Uterus (tissue), 2 donors: ENCODE results near the gene COG2.

Experiments
- POLR2A ChIP-seq, 2 donors: fragments of 450-650 bp; IDR thresholded peaks; one replicate each; pipeline ENCODE4 v1.6.1; 2016; ENCODE audit warnings: antibody characterized with exemption in 2 of 2, mild to moderate bottlenecking in 1 of 2, moderate library complexity in 1 of 2
- TF ChIP-seq, protein P1 (sequence below), 4 experiments: fragments of 200-600 bp in 2 of 4; fragments of 450-650 bp in 2 of 4; sonication (generic) in 2 of 4; IDR thresholded peaks; one replicate each; pipeline ENCODE4 v1.5.1; 2016 to 2019; ENCODE audit warnings: antibody characterized with exemption in 4 of 4, mild to moderate bottlenecking in 2 of 4, moderate library complexity in 1 of 4

- TF ChIP-seq, protein P1, sequence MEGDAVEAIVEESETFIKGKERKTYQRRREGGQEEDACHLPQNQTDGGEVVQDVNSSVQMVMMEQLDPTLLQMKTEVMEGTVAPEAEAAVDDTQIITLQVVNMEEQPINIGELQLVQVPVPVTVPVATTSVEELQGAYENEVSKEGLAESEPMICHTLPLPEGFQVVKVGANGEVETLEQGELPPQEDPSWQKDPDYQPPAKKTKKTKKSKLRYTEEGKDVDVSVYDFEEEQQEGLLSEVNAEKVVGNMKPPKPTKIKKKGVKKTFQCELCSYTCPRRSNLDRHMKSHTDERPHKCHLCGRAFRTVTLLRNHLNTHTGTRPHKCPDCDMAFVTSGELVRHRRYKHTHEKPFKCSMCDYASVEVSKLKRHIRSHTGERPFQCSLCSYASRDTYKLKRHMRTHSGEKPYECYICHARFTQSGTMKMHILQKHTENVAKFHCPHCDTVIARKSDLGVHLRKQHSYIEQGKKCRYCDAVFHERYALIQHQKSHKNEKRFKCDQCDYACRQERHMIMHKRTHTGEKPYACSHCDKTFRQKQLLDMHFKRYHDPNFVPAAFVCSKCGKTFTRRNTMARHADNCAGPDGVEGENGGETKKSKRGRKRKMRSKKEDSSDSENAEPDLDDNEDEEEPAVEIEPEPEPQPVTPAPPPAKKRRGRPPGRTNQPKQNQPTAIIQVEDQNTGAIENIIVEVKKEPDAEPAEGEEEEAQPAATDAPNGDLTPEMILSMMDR (IDR thresholded peaks at IDR 0.05) = no peak
- no peak for TF ChIP-seq POLR2A (IDR thresholded peaks at IDR 0.05)
These were observed 71.9 kb downstream of the COG2 start, which contains the start of gene AGT for GRCh38 chr1:230713915-230714764.
